GM19193 (cell line): ENCODE measurements around the gene CYYR1.

ENCODE experiments used
- POLR2A ChIP-seq: IDR thresholded peaks from 4 replicates; pipeline ENCODE4 v1.6.1; 2011; ENCODE audit not compliant: insufficient read depth, insufficient read length; ENCODE audit errors: extremely low read depth

The CYYR1 gene

DNA sequence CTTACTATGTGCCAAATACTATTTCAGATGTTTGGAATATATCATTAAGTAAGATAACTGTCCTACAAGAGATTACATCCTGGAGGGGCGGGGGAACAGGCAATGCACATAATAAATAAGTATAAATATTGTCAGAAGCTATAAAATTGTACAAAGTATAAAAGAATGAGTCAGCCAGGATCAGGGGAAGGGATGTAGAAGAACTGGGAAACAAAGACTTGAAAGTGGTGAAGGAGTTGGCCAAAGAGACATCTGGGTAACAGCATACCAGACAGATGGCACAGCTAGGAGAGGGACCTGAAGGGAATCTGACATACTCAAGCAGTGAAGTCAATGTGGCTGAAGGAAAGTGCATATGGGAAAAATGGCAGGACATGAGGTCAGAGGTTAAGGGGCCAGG, 53.9 kb downstream of the CYYR1 start:
- no peak for TF ChIP-seq POLR2A

DNA sequence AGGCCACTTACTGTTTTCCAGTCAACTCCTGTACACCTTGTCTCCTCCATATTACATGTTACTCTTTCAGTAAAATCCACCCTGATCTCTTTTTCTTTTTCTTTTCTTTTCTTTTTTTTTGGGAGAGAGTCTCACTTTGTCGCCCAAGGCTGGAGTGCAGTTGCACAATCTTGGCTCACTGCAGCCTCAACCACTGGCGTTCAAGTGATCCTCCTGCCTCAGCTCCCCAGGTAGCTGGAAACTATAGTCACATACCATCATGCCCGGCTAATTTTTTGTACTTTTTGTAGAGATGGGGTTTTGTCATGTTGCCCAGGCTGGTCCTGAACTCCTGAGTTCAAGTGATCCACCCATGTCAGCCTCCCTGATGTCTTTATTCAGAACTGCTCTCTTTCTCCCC, 57.8 kb downstream of the CYYR1 start:
- no peak for TF ChIP-seq POLR2A

- no peak for TF ChIP-seq POLR2A
These were observed 59.9 kb downstream of the CYYR1 start for GRCh38 chr21:26513212-26513611.

DNA sequence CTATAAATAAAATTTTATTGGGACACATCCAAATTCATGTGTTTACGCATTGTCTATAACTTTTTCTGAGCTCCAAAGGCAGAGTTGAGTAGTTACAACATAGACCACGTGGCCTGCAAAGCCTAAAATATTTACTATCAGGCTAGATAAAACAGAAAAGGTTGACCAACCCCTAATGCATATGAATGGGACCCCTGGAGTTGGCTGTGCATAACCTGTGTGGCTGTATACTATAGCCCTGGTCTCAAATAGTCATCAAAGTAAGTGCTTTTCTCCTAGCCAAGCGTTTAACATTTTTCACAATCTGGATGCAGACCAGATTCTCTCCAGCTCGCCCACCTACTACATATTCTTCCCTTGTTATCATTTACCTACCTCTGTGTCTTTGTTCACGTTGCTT, 60.4 kb downstream of the CYYR1 start:
- TF ChIP-seq POLR2A, result no peak

GRCh38 chr21:26508903-26509302, 64.2 kb downstream of the CYYR1 start:
- TF ChIP-seq POLR2A, result no peak

DNA sequence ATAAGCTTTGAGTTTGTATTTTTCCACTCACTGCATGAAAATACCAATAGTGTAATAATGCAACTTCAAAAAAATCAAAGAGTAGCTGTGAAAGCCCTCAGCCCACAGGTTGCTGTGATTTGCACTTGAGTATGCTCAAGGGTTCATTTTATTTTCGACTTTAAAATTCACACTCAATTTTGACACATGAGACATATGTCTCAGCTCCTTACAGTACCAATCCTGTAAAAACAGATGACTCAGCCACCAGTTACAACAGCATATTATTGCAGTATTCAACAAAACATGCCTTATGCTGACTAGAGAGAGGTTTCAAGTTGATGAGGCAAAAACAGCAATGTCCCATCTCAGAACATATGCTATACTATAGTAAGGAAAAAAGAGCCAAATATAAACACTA, 66.1 kb downstream of the CYYR1 start:
- TF ChIP-seq POLR2A, result no peak

DNA sequence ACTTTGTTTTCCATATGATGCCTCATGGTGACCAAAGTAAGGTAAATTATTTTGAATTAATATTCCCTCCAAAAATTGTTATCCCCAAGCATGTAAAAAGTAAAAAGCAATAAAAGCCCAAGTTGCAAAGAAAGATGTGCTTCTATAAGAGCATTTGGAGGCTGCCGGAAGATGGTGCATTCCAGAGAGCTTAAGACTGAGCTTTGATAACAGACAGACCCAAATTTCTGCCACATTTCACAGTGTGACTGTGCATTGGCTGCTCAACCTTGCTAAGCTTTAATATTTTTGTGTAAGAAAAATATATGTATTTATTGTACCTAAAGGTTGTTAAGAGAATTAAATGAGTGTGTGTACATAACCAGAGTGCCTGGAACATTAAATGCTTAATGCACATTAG, 67.9 kb downstream of the CYYR1 start:
- no peak for TF ChIP-seq POLR2A

DNA sequence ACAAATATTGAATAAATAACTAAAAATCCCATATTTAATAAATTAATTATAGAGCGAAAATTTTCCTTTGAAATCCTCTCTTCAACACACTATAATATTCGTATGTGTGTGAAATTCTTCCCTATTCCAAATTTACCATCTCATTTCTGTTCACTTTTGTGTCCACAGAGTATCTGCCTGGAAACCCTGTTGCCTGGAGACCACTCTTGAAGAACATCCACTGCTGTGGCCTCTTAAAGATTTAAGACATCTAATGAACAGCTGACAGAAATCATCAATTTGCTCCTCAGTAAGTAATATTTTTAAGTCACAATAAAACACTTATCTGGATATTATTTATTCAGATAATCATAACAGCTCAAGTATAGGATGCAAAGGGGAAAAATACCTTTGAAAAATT, 69.7 kb downstream of the CYYR1 start:
- TF ChIP-seq POLR2A, result no peak

- no peak for TF ChIP-seq POLR2A
These were observed 71.5 kb downstream of the CYYR1 start for GRCh38 chr21:26501495-26502021.

- TF ChIP-seq POLR2A, result no peak
These were observed 73.6 kb downstream of the CYYR1 start for GRCh38 chr21:26499495-26499894.

- TF ChIP-seq POLR2A, result no peak
These were observed 77.7 kb downstream of the CYYR1 start for GRCh38 chr21:26495283-26495849.

DNA sequence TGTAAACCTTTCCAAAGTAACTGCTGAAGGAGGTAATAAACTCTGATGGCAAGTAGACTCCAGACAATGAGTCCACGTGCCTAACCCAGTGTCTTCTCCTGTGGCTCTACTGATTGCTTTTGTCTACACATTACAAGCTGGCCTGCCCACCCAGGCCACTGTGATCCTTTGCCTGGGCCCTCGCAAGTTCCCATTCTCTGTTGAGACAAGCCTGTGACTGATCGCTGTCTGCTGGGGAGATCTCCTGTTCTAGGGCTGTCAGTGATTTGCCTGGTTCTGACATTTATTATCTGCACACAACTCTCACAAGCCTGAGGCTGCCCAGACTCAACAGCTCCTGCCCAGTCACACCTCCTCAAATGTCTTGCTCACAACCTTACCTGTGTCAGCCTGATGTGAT, 81.4 kb downstream of the CYYR1 start:
- no peak for TF ChIP-seq POLR2A

DNA sequence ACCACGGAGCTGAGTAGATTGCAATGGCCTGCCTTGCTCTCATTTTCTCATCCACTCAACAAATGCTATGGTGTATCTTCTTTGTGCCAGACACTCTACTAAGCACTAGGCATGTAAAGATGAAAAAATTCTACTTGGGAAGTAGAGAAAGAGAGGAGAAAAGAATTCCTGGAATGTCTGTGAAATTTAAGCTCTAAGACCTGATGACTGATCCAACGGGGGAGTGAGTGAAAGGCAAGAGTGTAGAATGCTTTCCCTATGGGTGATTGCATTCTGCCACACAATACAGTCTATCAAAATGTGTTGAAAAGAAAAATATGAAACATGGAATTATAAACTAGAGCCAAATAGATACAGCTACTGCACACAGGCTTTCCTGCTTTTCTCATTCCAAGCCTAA, 82.3 kb downstream of the CYYR1 start:
- TF ChIP-seq POLR2A, result no peak

- no peak for TF ChIP-seq POLR2A
These were observed 83.3 kb downstream of the CYYR1 start for GRCh38 chr21:26489781-26490180.

GRCh38 chr21:26487981-26488480, 85.1 kb downstream of the CYYR1 start:
- no peak for TF ChIP-seq POLR2A

DNA sequence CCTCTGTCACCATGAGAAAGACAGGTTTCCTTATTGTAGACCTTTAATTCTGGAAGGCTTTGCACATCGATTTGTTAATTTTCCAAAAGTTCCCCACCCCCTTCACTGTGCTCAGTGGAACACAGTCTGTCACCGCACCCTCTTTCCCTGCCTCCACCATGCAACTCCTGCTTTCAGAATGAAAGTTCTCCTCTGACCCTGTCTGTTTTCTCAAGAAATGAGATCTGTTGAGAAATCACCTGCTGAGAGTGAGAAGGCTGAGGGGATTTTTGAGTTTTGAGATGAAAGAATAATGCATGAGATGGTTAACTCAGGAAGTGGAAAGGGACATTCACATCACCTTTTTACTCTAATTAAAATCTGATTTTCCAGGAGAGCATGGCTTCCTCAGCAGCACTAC, 99.6 kb downstream of the CYYR1 start:
- no peak for TF ChIP-seq POLR2A

GRCh38 chr21:26471099-26471471, 102.0 kb downstream of the CYYR1 start:
- no peak for TF ChIP-seq POLR2A
